Measurements from ENCODE around the gene LRCH4.
"Not testable (repeated sequence)": the region's sequence is repeated elsewhere in the genome, so short reads cannot be mapped to it uniquely, and the experiment has no call there.

LRCH4 gene

DNA sequence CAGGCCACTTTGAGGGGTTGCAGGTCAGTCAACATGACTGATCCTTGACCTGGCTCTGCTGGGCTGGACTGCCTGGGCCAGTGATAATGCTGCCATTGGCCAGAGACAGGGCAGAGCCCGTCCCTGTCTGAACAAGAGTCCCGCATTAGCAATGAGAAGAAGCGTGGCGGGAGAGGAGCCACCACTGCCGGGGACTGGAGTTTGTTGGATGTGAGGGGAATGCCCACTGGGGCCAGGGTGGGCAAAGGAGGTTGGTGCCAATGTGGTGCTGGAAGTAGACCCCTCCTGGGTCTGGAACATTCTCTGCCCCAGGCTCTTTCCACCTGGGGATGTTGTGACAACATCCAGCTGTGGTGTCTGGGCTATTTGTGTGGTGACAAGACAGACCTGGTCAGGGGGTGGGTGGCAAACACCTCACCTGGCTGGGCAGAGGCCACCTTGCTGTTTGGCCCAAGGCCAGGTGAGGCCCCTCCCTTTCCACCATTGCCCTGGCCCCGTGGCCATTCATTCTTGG, 19.9 kb downstream of the LRCH4 start:
- no peak for DNase-seq (ENCODE audit: extremely low read depth, low read depth)
- H3K4me3 ChIP-seq (replicated peaks; ENCODE audit: low read depth, low read length), result no peak overlapping the region
- TF ChIP-seq, protein P1, sequence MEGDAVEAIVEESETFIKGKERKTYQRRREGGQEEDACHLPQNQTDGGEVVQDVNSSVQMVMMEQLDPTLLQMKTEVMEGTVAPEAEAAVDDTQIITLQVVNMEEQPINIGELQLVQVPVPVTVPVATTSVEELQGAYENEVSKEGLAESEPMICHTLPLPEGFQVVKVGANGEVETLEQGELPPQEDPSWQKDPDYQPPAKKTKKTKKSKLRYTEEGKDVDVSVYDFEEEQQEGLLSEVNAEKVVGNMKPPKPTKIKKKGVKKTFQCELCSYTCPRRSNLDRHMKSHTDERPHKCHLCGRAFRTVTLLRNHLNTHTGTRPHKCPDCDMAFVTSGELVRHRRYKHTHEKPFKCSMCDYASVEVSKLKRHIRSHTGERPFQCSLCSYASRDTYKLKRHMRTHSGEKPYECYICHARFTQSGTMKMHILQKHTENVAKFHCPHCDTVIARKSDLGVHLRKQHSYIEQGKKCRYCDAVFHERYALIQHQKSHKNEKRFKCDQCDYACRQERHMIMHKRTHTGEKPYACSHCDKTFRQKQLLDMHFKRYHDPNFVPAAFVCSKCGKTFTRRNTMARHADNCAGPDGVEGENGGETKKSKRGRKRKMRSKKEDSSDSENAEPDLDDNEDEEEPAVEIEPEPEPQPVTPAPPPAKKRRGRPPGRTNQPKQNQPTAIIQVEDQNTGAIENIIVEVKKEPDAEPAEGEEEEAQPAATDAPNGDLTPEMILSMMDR (IDR thresholded peaks at IDR 0.05; ENCODE audit: low read depth, low read length, missing control alignments), result no peak

- DNase-seq (ENCODE audit: extremely low read depth, low read depth), result no peak
- TF ChIP-seq, protein P1 (IDR thresholded peaks at IDR 0.05; ENCODE audit: low read depth, low read length, missing control alignments), result no peak
- H3K4me3 ChIP-seq (replicated peaks; ENCODE audit: low read depth, low read length), result no peak overlapping the region
Measured at GRCh38 chr7:100565133-100565571, 20.8 kb downstream of the LRCH4 start.

DNA sequence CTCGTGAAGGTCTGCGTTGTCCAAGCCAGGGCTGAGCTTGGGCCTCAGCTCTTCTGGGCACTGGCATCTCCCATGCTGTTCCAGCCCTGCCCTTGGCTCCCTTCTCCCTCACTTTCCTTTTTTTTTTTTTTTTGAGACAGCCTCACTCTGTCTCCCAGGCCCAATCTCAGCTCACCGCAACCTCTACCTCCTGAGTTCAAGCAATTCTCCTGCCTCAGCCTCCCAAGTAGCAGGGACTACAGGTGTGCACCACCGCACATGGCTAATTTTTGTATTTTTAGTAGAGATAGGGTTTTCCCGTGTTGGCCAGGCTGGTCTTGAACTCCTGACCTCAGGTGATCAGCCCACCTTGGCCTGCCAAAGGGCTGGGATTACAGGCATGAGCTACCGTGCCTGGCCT, 21.5 kb downstream of the LRCH4 start:
- not testable (repeated sequence) for H3K4me3 ChIP-seq (replicated peaks; ENCODE audit: low read depth, low read length); DNase-seq (ENCODE audit: extremely low read depth, low read depth)

DNA sequence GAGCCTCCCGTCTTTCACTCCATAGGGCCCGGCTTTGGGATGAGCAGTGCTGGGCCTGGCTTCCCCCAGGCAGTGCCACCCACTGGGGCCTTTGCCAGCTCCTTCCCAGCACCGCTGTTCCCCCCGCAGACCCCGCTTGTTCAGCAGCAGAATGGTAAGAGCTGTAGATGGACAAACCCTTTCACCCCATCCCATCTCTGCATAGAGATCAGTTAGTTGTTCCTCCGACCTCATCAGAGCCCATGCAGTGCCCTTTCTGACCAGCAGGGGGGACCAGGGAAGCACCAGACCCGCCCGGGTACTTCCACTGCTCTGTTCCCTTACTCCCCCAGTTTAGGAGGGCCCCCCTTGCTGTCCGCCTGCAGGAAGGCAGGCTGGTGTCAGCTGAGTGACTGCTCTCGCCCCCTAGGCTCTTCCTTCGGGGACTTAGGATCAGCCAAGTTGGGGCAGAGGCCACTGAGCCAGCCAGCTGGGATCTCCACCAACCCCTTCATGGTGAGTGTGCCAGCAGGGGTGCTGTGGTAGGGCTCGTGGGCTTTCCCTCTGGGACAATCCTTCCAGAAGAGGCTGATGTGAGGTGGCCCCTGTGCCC, 22.0 kb downstream of the LRCH4 start:
- TF ChIP-seq, protein P1 (IDR thresholded peaks at IDR 0.05; ENCODE audit: low read depth, low read length, missing control alignments), result peak; percentile 99
- no peak for DNase-seq (ENCODE audit: extremely low read depth, low read depth)

GRCh38 chr7:100563100-100563564, 22.8 kb downstream of the LRCH4 start:
- no peak overlapping the region for H3K4me3 ChIP-seq (replicated peaks; ENCODE audit: low read depth, low read length)
- no peak for DNase-seq (ENCODE audit: extremely low read depth, low read depth)
- TF ChIP-seq, protein P1 (IDR thresholded peaks at IDR 0.05; ENCODE audit: low read depth, low read length, missing control alignments), result no peak

More for the DNA sequence above, 22.0 kb downstream of the LRCH4 start:
- no peak overlapping the region for H3K4me3 ChIP-seq (replicated peaks; ENCODE audit: low read depth, low read length)

DNA sequence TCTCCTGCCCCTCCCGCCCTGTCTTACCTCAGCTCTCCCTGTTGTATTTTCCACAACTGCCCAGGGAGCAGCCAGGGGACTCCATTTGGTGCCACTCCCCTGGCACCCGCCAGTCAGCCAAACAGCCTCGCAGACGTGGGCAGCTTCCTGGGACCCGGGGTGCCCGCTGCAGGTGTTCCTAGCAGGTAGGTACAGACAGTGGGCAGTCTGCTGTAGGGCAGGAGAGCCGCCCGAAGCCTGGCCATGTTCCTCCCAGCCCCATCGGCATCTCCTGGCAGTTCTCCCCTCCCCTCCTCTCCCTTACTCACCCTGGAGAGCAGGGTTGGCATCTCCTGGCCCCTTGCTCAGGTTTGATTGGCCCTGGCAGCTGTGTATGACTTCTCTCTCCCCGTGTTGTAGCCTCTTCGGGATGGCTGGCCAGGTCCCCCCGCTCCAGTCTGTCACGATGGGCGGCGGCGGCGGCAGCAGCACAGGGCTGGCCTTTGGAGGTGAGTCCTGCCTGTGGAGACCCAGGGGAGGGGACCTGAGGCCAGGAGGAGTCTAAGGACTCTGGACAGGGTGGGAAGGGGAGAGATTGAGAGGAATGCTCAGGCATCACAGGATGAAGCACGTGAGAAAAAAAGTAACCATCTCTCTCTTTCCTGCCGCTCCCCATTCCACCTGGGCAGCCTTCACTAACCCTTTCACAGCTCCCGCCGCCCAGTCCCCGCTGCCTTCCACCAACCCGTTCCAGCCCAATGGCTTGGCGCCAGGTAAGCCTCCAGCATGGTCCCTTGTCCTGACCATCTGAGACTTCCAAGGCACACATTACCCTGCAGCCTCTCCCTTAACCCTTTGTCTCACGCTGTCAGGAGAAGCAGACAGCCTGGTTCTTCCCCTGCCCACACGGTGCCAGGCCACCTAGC, 23.5 kb downstream of the LRCH4 start:
- TF ChIP-seq, protein P1 (IDR thresholded peaks at IDR 0.05; ENCODE audit: low read depth, low read length, missing control alignments), result no peak
- no peak for DNase-seq (ENCODE audit: extremely low read depth, low read depth)
- H3K4me3 ChIP-seq (replicated peaks; ENCODE audit: low read depth, low read length), result no peak overlapping the region
